ENCODE results near the gene GP1BB. TPM values are rescaled to one million over a fixed set of nuclear protein-coding genes. Genes with fewer than 3 reads are reported as not detected.

The GP1BB gene
- total RNA-seq, 4 donors from 2014 or later, result 39.8 to 65.1 (median 51.0) TPM

DNA sequence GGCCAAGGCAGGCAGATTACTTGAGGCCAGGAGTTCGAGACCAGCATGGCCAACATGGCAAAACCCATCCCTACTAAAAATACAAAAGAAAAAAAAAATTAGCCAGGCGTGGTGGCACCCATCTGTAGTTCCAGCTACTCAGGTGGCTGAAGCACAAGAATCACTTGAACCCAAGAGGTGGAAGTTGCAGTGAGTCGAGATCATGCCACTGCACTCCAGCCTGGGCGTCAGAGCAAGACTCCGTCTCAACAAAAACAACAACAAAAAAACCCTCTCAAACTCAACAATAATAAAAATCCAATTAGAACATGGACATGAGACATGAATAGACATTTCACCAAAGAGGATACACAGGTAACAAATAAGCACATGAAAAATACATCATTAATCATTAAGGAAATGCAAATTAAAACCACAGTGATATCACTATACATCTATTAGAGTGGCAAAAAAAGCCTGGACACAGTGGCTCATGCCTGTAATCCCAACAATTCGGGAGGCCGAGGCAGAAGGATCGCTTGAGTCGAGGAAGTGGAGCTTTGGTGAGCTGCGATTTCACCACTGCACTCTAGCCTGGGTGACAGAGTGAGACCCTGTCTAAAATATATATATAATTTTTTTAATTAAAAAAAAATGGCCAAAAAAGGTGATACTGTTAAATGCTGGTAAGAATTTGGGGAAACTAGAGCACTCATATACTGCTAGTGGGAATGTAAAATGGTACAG is 21.8 kb upstream of the GP1BB start:
- 86 to 89% methylated on average over 10 of the region's 10 CpGs for WGBS, 2 donors
- intact Hi-C loops (cut with DNase I; ENCODE audit: low total_unique reads), result no loop called here

DNA sequence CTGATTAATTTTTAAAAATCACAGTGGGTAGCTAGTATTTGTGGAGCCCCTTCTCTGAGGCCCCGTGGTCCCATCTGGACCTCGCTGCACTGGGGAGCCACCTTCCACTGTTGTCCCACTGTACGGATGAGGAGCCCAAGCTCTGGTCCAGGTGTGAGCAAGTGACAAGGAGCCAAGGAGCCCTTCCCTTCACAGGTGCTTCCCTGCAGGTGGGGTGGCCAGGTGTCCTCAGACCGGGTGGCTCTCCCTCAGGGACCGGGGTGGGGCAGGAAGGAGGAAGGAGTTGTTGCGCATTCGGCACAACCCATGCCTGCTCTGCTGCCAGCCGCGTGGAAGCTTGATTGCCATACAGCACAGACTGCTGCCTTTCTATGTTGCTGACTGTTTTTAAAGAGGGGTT is 19.5 kb upstream of the GP1BB start:
- H3K4me3 ChIP-seq (ENCODE audit: low read depth, poor library complexity, severe bottlenecking), result no peak overlapping the region
- intact Hi-C loops (cut with DNase I; ENCODE audit: low total_unique reads), result no loop called here
- 47 to 70% methylated on average over 8 to 9 of the region's 9 CpGs for WGBS, 2 donors
- peak in 1 of 2 donors; percentile 82 for DNase-seq (ENCODE audit: low spot score in 2 of 2)
- TF ChIP-seq, protein P1, sequence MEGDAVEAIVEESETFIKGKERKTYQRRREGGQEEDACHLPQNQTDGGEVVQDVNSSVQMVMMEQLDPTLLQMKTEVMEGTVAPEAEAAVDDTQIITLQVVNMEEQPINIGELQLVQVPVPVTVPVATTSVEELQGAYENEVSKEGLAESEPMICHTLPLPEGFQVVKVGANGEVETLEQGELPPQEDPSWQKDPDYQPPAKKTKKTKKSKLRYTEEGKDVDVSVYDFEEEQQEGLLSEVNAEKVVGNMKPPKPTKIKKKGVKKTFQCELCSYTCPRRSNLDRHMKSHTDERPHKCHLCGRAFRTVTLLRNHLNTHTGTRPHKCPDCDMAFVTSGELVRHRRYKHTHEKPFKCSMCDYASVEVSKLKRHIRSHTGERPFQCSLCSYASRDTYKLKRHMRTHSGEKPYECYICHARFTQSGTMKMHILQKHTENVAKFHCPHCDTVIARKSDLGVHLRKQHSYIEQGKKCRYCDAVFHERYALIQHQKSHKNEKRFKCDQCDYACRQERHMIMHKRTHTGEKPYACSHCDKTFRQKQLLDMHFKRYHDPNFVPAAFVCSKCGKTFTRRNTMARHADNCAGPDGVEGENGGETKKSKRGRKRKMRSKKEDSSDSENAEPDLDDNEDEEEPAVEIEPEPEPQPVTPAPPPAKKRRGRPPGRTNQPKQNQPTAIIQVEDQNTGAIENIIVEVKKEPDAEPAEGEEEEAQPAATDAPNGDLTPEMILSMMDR (IDR thresholded peaks at IDR 0.05), result no peak
- no peak for TF ChIP-seq POLR2A (IDR thresholded peaks at IDR 0.05)

More for the DNA sequence above, 21.8 kb upstream of the GP1BB start:
- no peak for TF ChIP-seq POLR2A (IDR thresholded peaks at IDR 0.05)
- H3K4me3 ChIP-seq (ENCODE audit: low read depth, poor library complexity, severe bottlenecking), result no peak overlapping the region
- peak in 1 of 2 donors; percentile 58 for DNase-seq (ENCODE audit: low spot score in 2 of 2)

DNA sequence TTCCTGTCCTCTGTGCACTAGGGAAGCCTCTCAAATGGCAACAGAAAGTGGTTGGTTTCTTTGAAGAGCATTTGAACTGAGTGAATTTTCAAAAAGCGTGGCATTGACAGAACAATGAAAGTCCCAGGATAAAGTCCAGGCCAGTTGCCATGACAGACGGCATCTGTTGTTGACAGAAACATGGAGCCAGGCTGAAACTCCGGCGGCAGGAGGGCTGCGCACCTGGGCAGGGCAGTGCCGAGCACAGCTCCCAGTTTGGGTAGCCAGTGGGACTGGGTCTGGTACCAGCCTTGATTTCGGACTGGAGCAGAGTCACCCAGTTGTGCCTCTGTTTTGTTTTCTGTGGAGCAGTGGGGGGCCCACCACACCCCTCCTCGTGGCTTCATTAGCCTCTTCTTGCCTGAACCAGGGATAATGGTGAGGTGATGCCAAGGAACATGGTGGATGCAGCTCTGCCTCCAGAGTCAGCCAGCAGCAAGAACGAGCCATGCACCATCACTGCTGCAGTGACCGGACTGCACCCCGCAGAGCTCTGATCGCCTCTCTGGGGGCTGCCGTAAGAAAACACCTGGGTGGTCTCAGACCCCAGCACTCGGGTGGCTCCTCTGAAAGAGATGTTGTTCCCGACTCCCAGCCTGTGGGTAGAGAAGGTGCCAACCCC is 18.9 kb upstream of the GP1BB start:
- H3K4me3 ChIP-seq (ENCODE audit: low read depth, poor library complexity, severe bottlenecking), result no peak overlapping the region
- DNase-seq (ENCODE audit: low spot score in 2 of 2), result peak in 1 of 2 donors; percentile 64
- WGBS, 2 donors, result 88 to 90% methylated on average over 13 to 15 of the region's 15 CpGs
- intact Hi-C loops (cut with DNase I; ENCODE audit: low total_unique reads), result no loop called here
- no peak for TF ChIP-seq POLR2A (IDR thresholded peaks at IDR 0.05)
- TF ChIP-seq, protein P1 (IDR thresholded peaks at IDR 0.05), result no peak

DNA sequence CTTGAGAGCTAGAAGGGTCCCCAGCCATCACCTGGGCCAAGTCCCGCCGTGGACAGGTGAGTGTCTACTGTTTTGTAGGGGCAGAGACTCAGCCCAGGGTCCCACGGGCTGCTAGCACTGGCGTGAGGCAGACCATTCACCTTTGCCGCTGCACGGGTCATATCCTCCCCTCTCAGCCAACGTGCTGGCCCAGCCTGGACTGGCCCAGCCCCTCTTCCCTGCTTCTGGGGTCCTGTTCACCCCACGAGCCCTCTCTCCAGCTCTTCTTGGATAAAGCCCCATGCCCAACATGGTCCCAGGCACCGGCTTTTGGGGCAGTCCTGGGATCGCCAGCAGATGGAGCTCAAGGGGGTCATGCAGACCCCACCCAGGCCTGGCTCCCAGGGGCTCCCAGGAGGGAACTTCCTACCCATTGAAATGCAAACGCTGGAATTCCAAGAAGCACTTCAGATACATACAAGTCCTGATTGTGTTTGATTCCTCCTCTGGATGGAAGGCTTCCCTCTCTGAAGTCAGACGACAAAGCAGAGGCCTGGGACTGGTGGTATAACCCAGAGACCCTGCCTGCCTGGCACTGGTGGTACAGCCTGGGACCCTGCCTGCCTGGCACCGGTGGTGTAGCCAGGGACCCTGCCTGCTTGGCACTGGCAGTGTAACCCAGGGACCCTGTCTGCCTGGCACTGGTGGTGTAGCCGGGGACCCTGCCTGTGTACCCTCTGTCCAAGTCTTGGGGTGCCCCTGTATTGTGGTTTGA is 18.0 kb upstream of the GP1BB start:
- H3K4me3 ChIP-seq (ENCODE audit: low read depth, poor library complexity, severe bottlenecking), result no peak overlapping the region
- 80 to 84% methylated on average over 11 to 14 of the region's 14 CpGs for WGBS, 2 donors
- TF ChIP-seq, protein P1 (IDR thresholded peaks at IDR 0.05), result no peak
- TF ChIP-seq POLR2A (IDR thresholded peaks at IDR 0.05), result no peak
- intact Hi-C loops (cut with DNase I; ENCODE audit: low total_unique reads), result no loop called here
- DNase-seq (ENCODE audit: low spot score in 2 of 2), result no peak

DNA sequence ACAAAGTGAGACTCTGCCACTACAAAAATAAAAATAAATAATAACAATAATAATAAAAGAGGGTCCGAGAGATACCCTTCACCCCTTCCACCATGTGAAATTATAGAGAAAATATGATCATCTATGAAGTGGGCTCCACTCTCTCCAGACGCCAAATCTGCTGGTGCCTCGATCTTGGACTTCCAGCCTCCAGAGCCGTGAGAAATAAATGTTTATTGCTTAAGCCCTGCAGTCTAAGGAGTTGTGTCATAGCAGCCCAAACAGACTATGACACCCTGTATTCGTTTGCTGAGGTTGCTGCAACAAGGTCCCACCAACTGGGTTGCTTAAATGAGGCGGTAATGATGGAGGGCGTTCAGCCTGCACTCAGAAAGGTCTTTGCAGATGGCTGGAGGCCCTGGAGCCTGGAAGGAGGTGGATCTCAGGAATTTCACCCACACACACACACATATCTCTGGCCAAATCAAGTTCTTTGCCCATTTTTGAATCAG is 16.6 kb upstream of the GP1BB start:
- intact Hi-C loops (cut with DNase I; ENCODE audit: low total_unique reads), result no loop called here
- no peak overlapping the region for H3K4me3 ChIP-seq (ENCODE audit: low read depth, poor library complexity, severe bottlenecking)
- TF ChIP-seq POLR2A (IDR thresholded peaks at IDR 0.05), result no peak
- TF ChIP-seq, protein P1 (IDR thresholded peaks at IDR 0.05), result no peak
- DNase-seq (ENCODE audit: low spot score in 2 of 2), result peak in 1 of 2 donors; percentile 49
- WGBS, 2 donors, result 84 to 89% methylated on average over 7 of the region's 7 CpGs

Measured in lower leg skin (tissue), 4 donors.